ENCODE measurements around the gene METTL8. TPM values are rescaled to one million over a fixed set of nuclear protein-coding genes. Genes with fewer than 3 reads are reported as not detected.

The METTL8 gene
- total and polyA plus RNA-seq, 2 of the 13 experiments (the other 11 are each of a cell fraction or from before 2014, with no cell fraction given), result 18.6 to 68.2 TPM

DNA sequence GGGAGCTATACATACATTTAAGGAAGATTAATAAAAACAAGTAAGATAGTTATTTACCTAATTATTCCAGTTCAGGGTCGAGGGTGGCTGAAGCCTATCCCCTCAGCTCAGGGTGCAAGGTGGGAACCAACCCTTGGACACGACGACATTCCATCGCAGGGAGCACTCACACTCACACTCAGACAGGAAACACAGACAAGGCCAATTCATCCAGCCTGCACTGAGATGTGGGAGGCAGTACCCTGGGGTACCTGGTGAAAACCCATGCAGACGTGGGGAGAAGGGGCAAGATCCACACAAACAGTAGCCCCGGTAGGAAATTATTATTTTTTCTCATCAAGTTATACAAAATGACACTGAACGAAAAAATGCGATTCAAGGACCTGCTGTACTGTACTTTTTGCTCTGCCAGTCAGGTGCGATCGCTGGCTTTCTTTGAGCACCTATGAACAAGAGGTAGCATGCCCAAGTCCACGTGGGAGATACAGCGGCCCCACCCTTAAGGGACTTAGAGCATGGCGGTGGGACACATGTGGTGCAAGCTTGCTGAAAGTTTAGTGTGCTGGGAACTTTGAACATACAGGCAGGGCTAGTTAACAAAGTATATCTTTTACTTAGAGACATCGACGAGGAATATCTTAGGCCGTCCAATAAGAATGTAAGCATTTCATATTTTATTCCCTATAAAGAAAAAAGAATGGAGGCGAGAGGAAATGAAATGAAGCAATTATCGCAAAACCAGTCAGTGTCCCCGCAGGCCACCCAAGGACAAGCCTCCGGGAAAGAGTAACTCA lies 624 bp downstream of the METTL8 start (continued):
- TF ChIP-seq, protein P1, sequence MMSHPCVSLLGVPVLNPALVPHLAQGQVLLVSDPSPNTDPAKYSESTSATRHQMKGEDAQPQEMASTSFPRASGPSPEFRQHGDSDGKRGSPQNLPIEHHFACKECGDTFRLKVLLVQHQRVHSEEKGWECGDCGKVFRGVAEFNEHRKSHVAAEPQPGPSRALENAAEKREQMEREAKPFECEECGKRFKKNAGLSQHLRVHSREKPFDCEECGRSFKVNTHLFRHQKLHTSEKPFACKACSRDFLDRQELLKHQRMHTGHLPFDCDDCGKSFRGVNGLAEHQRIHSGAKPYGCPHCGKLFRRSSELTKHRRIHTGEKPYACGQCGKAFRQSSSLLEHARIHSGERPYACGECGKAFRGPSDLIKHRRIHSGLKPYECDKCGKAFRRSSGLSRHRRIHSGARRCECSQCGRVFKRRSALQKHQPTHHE (CRISPR knock-in tag; IDR thresholded peaks at IDR 0.05; ENCODE audit: borderline replicate concordance), result 0 out of 2 replicates have a peak, but pooled peaks have one; percentile 36
- TF ChIP-seq ZNF34 (CRISPR knock-in tag; IDR thresholded peaks at IDR 0.05; ENCODE audit: borderline replicate concordance), result 0 out of 2 replicates have a peak, but pooled peaks have one; percentile 22
- TF ChIP-seq RNF2 (conservative IDR thresholded peaks at IDR 0.05; ENCODE audit: low read depth), result no peak
- TF ChIP-seq YY1 (IDR thresholded peaks at IDR 0.05; ENCODE audit: insufficient read depth, insufficient replicate concordance, low read depth, low read length), result peak; percentile 76
- peak; percentile 54 for TF ChIP-seq ARID5B (CRISPR knock-in tag; IDR thresholded peaks at IDR 0.05)
- no peak; the same call in 1 of the 2 replicates for TF ChIP-seq ZSCAN30 (CRISPR knock-in tag; IDR thresholded peaks at IDR 0.05)
- peak; percentile 86; the same call in 1 of the 2 replicates for TF ChIP-seq ZNF691 (CRISPR knock-in tag; IDR thresholded peaks at IDR 0.05; ENCODE audit: borderline replicate concordance, low read depth)
- TF ChIP-seq ZNF468 (CRISPR knock-in tag; IDR thresholded peaks at IDR 0.05), result peak; percentile 41; the same call in 1 of the 2 replicates
- peak; percentile 96 for TF ChIP-seq DMAP1 (CRISPR knock-in tag; IDR thresholded peaks at IDR 0.05)
- TF ChIP-seq PBX3 (CRISPR knock-in tag; IDR thresholded peaks at IDR 0.05; ENCODE audit: borderline replicate concordance), result no peak
- no peak for TF ChIP-seq AKAP8 (CRISPR knock-in tag; IDR thresholded peaks at IDR 0.05)
- no peak for TF ChIP-seq ELK4 (CRISPR knock-in tag; IDR thresholded peaks at IDR 0.05; ENCODE audit: borderline replicate concordance)
- TF ChIP-seq RBAK (CRISPR knock-in tag; IDR thresholded peaks at IDR 0.05), result peak; percentile 6; the same call in 1 of the 2 replicates
- peak; percentile 10; the same call in 1 of the 2 replicates for TF ChIP-seq CEBPG (CRISPR knock-in tag; IDR thresholded peaks at IDR 0.05)
- TF ChIP-seq NFIC (IDR thresholded peaks at IDR 0.05; ENCODE audit: low read length), result 0 out of 2 replicates have a peak, but pooled peaks have one; percentile 23
- peak; percentile 35; the same call in 1 of the 2 replicates for TF ChIP-seq NKX3-1 (CRISPR knock-in tag; IDR thresholded peaks at IDR 0.05)
- peak; percentile 14; the same call in 1 of the 2 replicates for TF ChIP-seq ZNF350 (CRISPR knock-in tag; IDR thresholded peaks at IDR 0.05; ENCODE audit: borderline replicate concordance, low read depth)
- 0 out of 2 replicates have a peak, but pooled peaks have one; percentile 22 for TF ChIP-seq ZNF234 (CRISPR knock-in tag; conservative IDR thresholded peaks at IDR 0.05)
- peak; percentile 22; the same call in 1 of the 2 replicates for TF ChIP-seq ZMAT3 (CRISPR knock-in tag; conservative IDR thresholded peaks at IDR 0.05)
- no peak for TF ChIP-seq ARID2 (CRISPR knock-in tag; IDR thresholded peaks at IDR 0.05; ENCODE audit: borderline replicate concordance)

All from HepG2 (cell line).